HEK293 (cell line): ENCODE measurements around the gene CEBPA.
"Not testable (repeated sequence)": the region's sequence is repeated elsewhere in the genome, so short reads cannot be mapped to it uniquely, and the experiment has no call there.

ENCODE experiments used
- CTCF ChIP-seq: fragments of 450-650 bp; formaldehyde crosslinking; IDR thresholded peaks from 2 replicates; pipeline ENCODE4 v1.5.1; 2016; ENCODE audit warnings: missing biosample characterization, missing genetic modification characterization
- KLF16 ChIP-seq: fragments of 450-650 bp; formaldehyde crosslinking; IDR thresholded peaks from 2 replicates; pipeline ENCODE4 v1.5.1; 2017; ENCODE audit warnings: missing biosample characterization, missing genetic modification characterization
- ZBTB8A ChIP-seq: fragments of 450-650 bp; formaldehyde crosslinking; IDR thresholded peaks from 2 replicates; pipeline ENCODE4 v1.5.1; 2016; ENCODE audit warnings: missing biosample characterization, missing genetic modification characterization
- ZEB2 ChIP-seq: fragments of 450-650 bp; formaldehyde crosslinking; IDR thresholded peaks from 2 replicates; pipeline ENCODE4 v1.5.1; 2016; ENCODE audit warnings: missing biosample characterization, missing genetic modification characterization
- ZNF776 ChIP-seq: fragments of 450-650 bp; formaldehyde crosslinking; IDR thresholded peaks from 2 replicates; pipeline ENCODE4 v1.5.0; 2017; ENCODE audit warnings: missing biosample characterization, missing genetic modification characterization, borderline replicate concordance
- ZNF785 ChIP-seq: fragments of 450-650 bp; formaldehyde crosslinking; IDR thresholded peaks from 2 replicates; pipeline ENCODE4 v1.5.1; 2016; ENCODE audit warnings: missing biosample characterization, missing genetic modification characterization
- TF ChIP-seq, protein P1 (sequence below): fragments of 450-650 bp; formaldehyde crosslinking; IDR thresholded peaks from 2 replicates; pipeline ENCODE4 v1.5.0; 2017; ENCODE audit warnings: missing biosample characterization, missing genetic modification characterization, borderline replicate concordance
- TF ChIP-seq, protein P2 (sequence below): fragments of 450-650 bp; IDR thresholded peaks from 2 replicates; pipeline ENCODE4 v1.5.1; 2018; ENCODE audit warnings: missing biosample characterization, missing genetic modification characterization

- TF ChIP-seq CTCF (tag by site-specific recombination); ZBTB8A (tag by site-specific recombination); ZNF785; KLF16 (tag by site-specific recombination); ZNF776; ZEB2: not testable (repeated sequence)
- TF ChIP-seq, protein P1, sequence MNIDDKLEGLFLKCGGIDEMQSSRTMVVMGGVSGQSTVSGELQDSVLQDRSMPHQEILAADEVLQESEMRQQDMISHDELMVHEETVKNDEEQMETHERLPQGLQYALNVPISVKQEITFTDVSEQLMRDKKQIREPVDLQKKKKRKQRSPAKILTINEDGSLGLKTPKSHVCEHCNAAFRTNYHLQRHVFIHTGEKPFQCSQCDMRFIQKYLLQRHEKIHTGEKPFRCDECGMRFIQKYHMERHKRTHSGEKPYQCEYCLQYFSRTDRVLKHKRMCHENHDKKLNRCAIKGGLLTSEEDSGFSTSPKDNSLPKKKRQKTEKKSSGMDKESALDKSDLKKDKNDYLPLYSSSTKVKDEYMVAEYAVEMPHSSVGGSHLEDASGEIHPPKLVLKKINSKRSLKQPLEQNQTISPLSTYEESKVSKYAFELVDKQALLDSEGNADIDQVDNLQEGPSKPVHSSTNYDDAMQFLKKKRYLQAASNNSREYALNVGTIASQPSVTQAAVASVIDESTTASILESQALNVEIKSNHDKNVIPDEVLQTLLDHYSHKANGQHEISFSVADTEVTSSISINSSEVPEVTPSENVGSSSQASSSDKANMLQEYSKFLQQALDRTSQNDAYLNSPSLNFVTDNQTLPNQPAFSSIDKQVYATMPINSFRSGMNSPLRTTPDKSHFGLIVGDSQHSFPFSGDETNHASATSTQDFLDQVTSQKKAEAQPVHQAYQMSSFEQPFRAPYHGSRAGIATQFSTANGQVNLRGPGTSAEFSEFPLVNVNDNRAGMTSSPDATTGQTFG (tag by site-specific recombination): not testable (repeated sequence)
- TF ChIP-seq, protein P2, sequence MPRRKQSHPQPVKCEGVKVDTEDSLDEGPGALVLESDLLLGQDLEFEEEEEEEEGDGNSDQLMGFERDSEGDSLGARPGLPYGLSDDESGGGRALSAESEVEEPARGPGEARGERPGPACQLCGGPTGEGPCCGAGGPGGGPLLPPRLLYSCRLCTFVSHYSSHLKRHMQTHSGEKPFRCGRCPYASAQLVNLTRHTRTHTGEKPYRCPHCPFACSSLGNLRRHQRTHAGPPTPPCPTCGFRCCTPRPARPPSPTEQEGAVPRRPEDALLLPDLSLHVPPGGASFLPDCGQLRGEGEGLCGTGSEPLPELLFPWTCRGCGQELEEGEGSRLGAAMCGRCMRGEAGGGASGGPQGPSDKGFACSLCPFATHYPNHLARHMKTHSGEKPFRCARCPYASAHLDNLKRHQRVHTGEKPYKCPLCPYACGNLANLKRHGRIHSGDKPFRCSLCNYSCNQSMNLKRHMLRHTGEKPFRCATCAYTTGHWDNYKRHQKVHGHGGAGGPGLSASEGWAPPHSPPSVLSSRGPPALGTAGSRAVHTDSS (tag by site-specific recombination): not testable (repeated sequence)
Measured at GRCh38 chr19:33317991-33318390, 15.7 kb upstream of the CEBPA start.
